H1 (cell line): ENCODE data around the gene PACS1. TPM values are rescaled to one million over a fixed set of nuclear protein-coding genes. Genes with fewer than 3 reads are reported as not detected.

Source experiments
- CTCF ChIA-PET: fragments of 300-600 bp; sonication (Branson Sonifier 250); formaldehyde crosslinking; loops from one replicate; lab custom pipeline; 2021; ENCODE audit not compliant: partially characterized antibody; lab: Charles Lee
- POLR2A ChIA-PET: fragments of 300-600 bp; sonication (Branson Sonifier 250); formaldehyde crosslinking; loops from one replicate; lab custom pipeline; 2021; ENCODE audit warnings: inconsistent platforms; ENCODE audit not compliant: partially characterized antibody; lab: Charles Lee
- DNase-seq, 2 experiments: peaks; one replicate each; pipeline versions ENCODE4 v3.0.0 to v3.0.0-alpha.2; 2010 to 2022; ENCODE audit warnings: low spot score in 2 of 2, low read depth in 1 of 2, mixed read lengths in 1 of 2
- FAIRE-seq: peaks from 2 replicates; lab custom pipeline; 2011; peaks lifted over from hg19 to GRCh38; lab: Jason Lieb, UNC
- H2AFZ ChIP-seq: 2 replicates; pipeline ENCODE4 v1.8.1; 2012; ENCODE audit warnings: low read length, inconsistent platforms
- H2AK5ac ChIP-seq: 2 replicates; pipeline ENCODE4 v1.6.1; 2013; ENCODE audit warnings: low read depth, low read length
- H2BK120ac ChIP-seq: replicated peaks from 2 replicates; pipeline ENCODE3; 2013; ENCODE audit warnings: low read depth, low read length, inconsistent platforms
- H2BK12ac ChIP-seq: 2 replicates; pipeline ENCODE4 v1.6.1; 2013; ENCODE audit warnings: low read depth, low read length
- H2BK15ac ChIP-seq: 2 replicates; pipeline ENCODE4 v1.6.1; 2013; ENCODE audit warnings: low read length
- H2BK20ac ChIP-seq: 2 replicates; pipeline ENCODE4 v1.6.1; 2013; ENCODE audit warnings: low read length
- H2BK5ac ChIP-seq: 2 replicates; pipeline ENCODE4 v1.6.1; 2013; ENCODE audit warnings: low read depth, low read length
- H3K14ac ChIP-seq: 2 replicates; pipeline ENCODE4 v1.6.1; 2013; ENCODE audit warnings: inconsistent platforms; ENCODE audit not compliant: insufficient read length
- H3K18ac ChIP-seq: 2 replicates; pipeline ENCODE4 v1.6.1; 2013; ENCODE audit warnings: low read length; ENCODE audit errors: extremely low read depth
- H3K23ac ChIP-seq: 2 replicates; pipeline ENCODE4 v1.6.1; 2013; ENCODE audit warnings: inconsistent platforms; ENCODE audit not compliant: insufficient read length
- H3K23me2 ChIP-seq: 2 replicates; pipeline ENCODE4 v1.6.1; 2013; ENCODE audit warnings: low read depth, low read length
- H3K27ac ChIP-seq: 2 replicates; pipeline ENCODE4 v1.6.1; 2011; ENCODE audit warnings: low read depth, low read length, inconsistent platforms
- H3K27me3 ChIP-seq, 4 experiments: replicated peaks in 1 of 4; 1 replicate in 1 of 4; 2 replicates in 3 of 4; pipeline versions ENCODE4 v1.6.1 to v1.8.1; 2011 to 2013; ENCODE audit warnings: low read length in 3 of 4, mild to moderate bottlenecking in 3 of 4, inconsistent platforms in 2 of 4, mixed read lengths in 2 of 4, moderate library complexity in 1 of 4; ENCODE audit not compliant: control insufficient read depth in 3 of 4, insufficient read depth in 3 of 4; ENCODE audit errors: extremely low read depth in 1 of 4
- H3K36me3 ChIP-seq, 4 experiments: 2 replicates each; pipeline versions ENCODE4 v1.6.1 to v1.8.1; 2011 to 2013; ENCODE audit warnings: mild to moderate bottlenecking in 4 of 4, low read length in 3 of 4, moderate library complexity in 2 of 4, control low read depth in 1 of 4, inconsistent platforms in 1 of 4; ENCODE audit not compliant: insufficient read depth in 4 of 4, control insufficient read depth in 2 of 4
- H3K4ac ChIP-seq: replicated peaks from 2 replicates; pipeline ENCODE3; 2013; ENCODE audit warnings: low read length, low read depth, mixed read lengths, inconsistent platforms; ENCODE audit not compliant: insufficient read length
- H3K4me1 ChIP-seq, 4 experiments: replicated peaks in 1 of 4; 1 replicate in 1 of 4; 2 replicates in 3 of 4; pipeline versions ENCODE4 v1.6.1 to v1.8.1; 2011 to 2013; ENCODE audit warnings: low read length in 3 of 4, inconsistent platforms in 2 of 4, mixed read lengths in 1 of 4; ENCODE audit not compliant: insufficient read depth in 4 of 4, control insufficient read depth in 3 of 4
- H3K4me2 ChIP-seq, 2 experiments: 2 replicates each; pipeline versions ENCODE4 v1.6.1 to v1.8.1; 2011 to 2013; ENCODE audit warnings: low read depth in 2 of 2, low read length in 2 of 2, control low read depth in 1 of 2, inconsistent platforms in 1 of 2, mild to moderate bottlenecking in 1 of 2; ENCODE audit not compliant: insufficient read depth in 1 of 2
- H3K4me3 ChIP-seq, 4 experiments: fragments of 200-600, 300-600 bp in 1 of 4; sonication (generic), shearing (Covaris generic), sonication (Bioruptor Twin) in 1 of 4; 2 replicates each; pipeline versions ENCODE4 v1.5.1 to v1.8.1; 2011 to 2016; ENCODE audit warnings: low read length in 4 of 4, low read depth in 3 of 4, control low read depth in 2 of 4, inconsistent platforms in 2 of 4, mild to moderate bottlenecking in 2 of 4, mixed read lengths in 1 of 4, moderate library complexity in 1 of 4; ENCODE audit not compliant: insufficient read depth in 2 of 4; ENCODE audit errors: extremely low read depth in 1 of 4
- H3K56ac ChIP-seq: replicated peaks from 2 replicates; pipeline ENCODE3; 2013; ENCODE audit warnings: low read depth, mild to moderate bottlenecking, mixed read lengths, low read length, inconsistent platforms; ENCODE audit not compliant: insufficient read length
- H3K79me1 ChIP-seq: 2 replicates; pipeline ENCODE4 v1.6.1; 2013; ENCODE audit warnings: low read depth, low read length, control low read depth
- H3K79me2 ChIP-seq, 2 experiments: 2 replicates each; pipeline versions ENCODE4 v1.6.1 to v1.8.1; 2012 to 2013; ENCODE audit warnings: low read length in 2 of 2, mild to moderate bottlenecking in 2 of 2, inconsistent platforms in 1 of 2; ENCODE audit not compliant: insufficient read depth in 2 of 2, control insufficient read depth in 1 of 2
- H3K9ac ChIP-seq, 4 experiments: replicated peaks in 1 of 4; 1 replicate in 1 of 4; 2 replicates in 3 of 4; pipeline versions ENCODE4 v1.6.1 to v1.8.1; 2011 to 2013; ENCODE audit warnings: low read depth in 3 of 4, low read length in 3 of 4, control low read depth in 2 of 4, mild to moderate bottlenecking in 2 of 4, moderate library complexity in 2 of 4, inconsistent platforms in 1 of 4; ENCODE audit errors: extremely low read depth in 1 of 4
- H3K9me3 ChIP-seq, 2 experiments: 2 replicates each; pipeline versions ENCODE4 v1.6.1 to v1.8.1; 2012 to 2013; ENCODE audit warnings: mild to moderate bottlenecking in 2 of 2, moderate library complexity in 2 of 2, control low read depth in 1 of 2, inconsistent platforms in 1 of 2, low read depth in 1 of 2, low read length in 1 of 2, mixed read lengths in 1 of 2; ENCODE audit not compliant: insufficient read depth in 2 of 2
- H4K20me1 ChIP-seq, 2 experiments: replicated peaks in 1 of 2; 2 replicates each; pipeline versions ENCODE3 to v1.8.1; 2011 to 2013; ENCODE audit warnings: inconsistent platforms in 2 of 2, low read length in 2 of 2, mild to moderate bottlenecking in 1 of 2; ENCODE audit not compliant: insufficient read depth in 2 of 2, control insufficient read depth in 1 of 2
- H4K5ac ChIP-seq: 2 replicates; pipeline ENCODE4 v1.6.1; 2013; ENCODE audit warnings: low read length, low read depth, mixed read lengths, inconsistent platforms; ENCODE audit not compliant: insufficient read length
- H4K8ac ChIP-seq: 2 replicates; pipeline ENCODE4 v1.8.0; 2013; ENCODE audit warnings: mild to moderate bottlenecking, moderate library complexity, low read length, inconsistent platforms; ENCODE audit not compliant: insufficient read depth; ENCODE audit errors: extremely low read depth
- H4K91ac ChIP-seq: replicated peaks from 2 replicates; pipeline ENCODE3; 2013; ENCODE audit warnings: low read length, mixed read lengths, inconsistent platforms; ENCODE audit not compliant: insufficient read length
- BRCA1 ChIP-seq: IDR thresholded peaks from 2 replicates; pipeline ENCODE4 v1.6.1; 2012; ENCODE audit warnings: low read depth, low read length, improper control_type of control experiment
- CHD1 ChIP-seq: IDR thresholded peaks from 2 replicates; pipeline ENCODE4 v1.6.1; 2012; ENCODE audit warnings: low read depth, low read length, improper control_type of control experiment
- CREB1 ChIP-seq: IDR thresholded peaks from 2 replicates; pipeline ENCODE4 v1.6.1; 2012; ENCODE audit warnings: inconsistent platforms
- EGR1 ChIP-seq: IDR thresholded peaks from 2 replicates; pipeline ENCODE4 v1.6.1; 2011; ENCODE audit warnings: low read depth, low read length, borderline replicate concordance
- JUND ChIP-seq: IDR thresholded peaks from 2 replicates; pipeline ENCODE4 v1.6.1; 2011; ENCODE audit warnings: mild to moderate bottlenecking, improper control_type of control experiment, low read length
- NRF1 ChIP-seq: IDR thresholded peaks from 2 replicates; pipeline ENCODE4 v1.6.1; 2011; ENCODE audit warnings: mild to moderate bottlenecking, low read depth, low read length, improper control_type of control experiment
- POLR2AphosphoS5 ChIP-seq: IDR thresholded peaks from 2 replicates; pipeline ENCODE4 v1.6.1; 2011; ENCODE audit warnings: low read depth, low read length
- RAD21 ChIP-seq, 2 experiments: IDR thresholded peaks in 1 of 2; conservative IDR thresholded peaks in 1 of 2; 2 replicates each; pipeline ENCODE4 v1.6.1; 2011; ENCODE audit warnings: low read depth in 2 of 2, low read length in 2 of 2, improper control_type of control experiment in 1 of 2, inconsistent platforms in 1 of 2, mild to moderate bottlenecking in 1 of 2, moderate library complexity in 1 of 2
- RFX5 ChIP-seq: IDR thresholded peaks from 2 replicates; pipeline ENCODE4 v1.6.1; 2011; ENCODE audit warnings: low read depth, low read length, improper control_type of control experiment, borderline replicate concordance
- SAP30 ChIP-seq: fragments of 300-600 bp; sonication (generic); IDR thresholded peaks from 2 replicates; pipeline ENCODE4 v1.7.1; 2012; ENCODE audit warnings: low read length, moderate library complexity, mild to moderate bottlenecking, inconsistent platforms; ENCODE audit not compliant: insufficient read depth, insufficient replicate concordance
- SIRT6 ChIP-seq: IDR thresholded peaks from one replicate; pipeline ENCODE4 v1.7.1; 2012; ENCODE audit warnings: low read length, inconsistent platforms
- SP4 ChIP-seq: IDR thresholded peaks from 2 replicates; pipeline ENCODE4 v1.6.1; 2012; ENCODE audit warnings: low read length, inconsistent platforms
- TAF7 ChIP-seq: optimal IDR thresholded peaks from 2 replicates; pipeline ENCODE3; 2011; ENCODE audit warnings: low read depth, mild to moderate bottlenecking, inconsistent platforms, low read length, moderate library complexity, borderline replicate concordance
- polyA plus RNA-seq, 7 experiments: library from polyadenylated mRNA; depleted of rRNA in 3 of 7; stranded (reverse) in 5 of 7; unstranded in 2 of 7; fragments of >200 nt in 5 of 7; fragments of 200-250 nt in 2 of 7; gene quantifications; 1 replicate in 5 of 7; 2 replicates in 1 of 7; 4 replicates in 1 of 7; pipeline versions ENCODE4 v1.2.1 to v1.2.3, GENCODE V29; 2011 to 2013; ENCODE audit warnings: missing spikeins in 2 of 7, mixed read lengths in 2 of 7
- total RNA-seq: library from RNA; stranded (reverse); fragmentation: NEBNext Ultra II Directional; extraction: Animal tissue kit (Norgen Biotek cat#: 25700); gene quantifications from 2 replicates; pipeline ENCODE4 v1.2.1, GENCODE V29; 2021

PACS1 gene
- total and polyA plus RNA-seq, 2 of the 8 experiments (the other 6 are each of a cell fraction or from before 2014, with no cell fraction given): 11.5 to 36.0 TPM

DNA sequence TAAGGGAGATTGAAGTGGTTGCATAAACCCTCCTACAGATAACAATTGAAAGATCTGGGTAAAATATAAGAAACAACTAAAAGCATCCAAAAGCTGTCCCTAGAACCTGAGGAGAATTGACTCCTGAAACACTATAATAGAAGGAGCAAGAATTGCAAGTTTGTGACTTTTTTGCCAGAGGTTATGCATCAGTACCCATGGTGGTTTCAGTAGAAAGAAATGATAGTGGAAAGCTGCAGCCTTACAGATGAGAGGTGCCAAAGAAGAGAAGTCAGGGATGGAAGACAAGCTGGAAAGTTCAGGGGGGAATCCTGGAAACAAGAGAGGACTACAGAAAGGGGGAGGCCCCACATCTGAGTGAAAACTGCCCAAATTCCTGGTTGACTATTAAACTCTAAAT is 80.7 kb downstream of the PACS1 start:
- CTCF ChIA-PET: interaction anchor here (0.8 to 3.5 kb wide), 5 partner anchors 10 to 105 kb away, joined by 3 to 15 read pairs (median 3); no protein-coding TSS in a partner anchor
- Histone ChIP-seq H4K5ac (no peak overlapping the region), H3K23me2 (no peaks in the 10 kb centered on the region), H4K91ac (no peak overlapping the region), H4K8ac (no peak overlapping the region), H2BK20ac (no peak overlapping the region), H2AFZ (no peak overlapping the region), H3K27ac (no peak overlapping the region), H3K36me3 (no peaks in the 10 kb centered on the region), H3K56ac (no peak overlapping the region), H3K27me3 (no peaks in the 10 kb centered on the region), H4K20me1 (no peaks in the 10 kb centered on the region), H3K4me1 (no peaks in the 10 kb centered on the region), H2BK15ac (no peak overlapping the region), H3K14ac (no peak overlapping the region), H3K9ac (no peak overlapping the region), H2BK5ac (no peak overlapping the region), H3K23ac (no peak overlapping the region), H3K9me3 (no peaks in the 10 kb centered on the region), H3K4me3 (no peak overlapping the region), H3K18ac (no peak overlapping the region), H2AK5ac (no peak overlapping the region), H3K4me2 (no peak overlapping the region), H2BK12ac (no peak overlapping the region), H3K79me2 (no peaks in the 10 kb centered on the region), H3K4ac (no peak overlapping the region), H3K79me1 (no peaks in the 10 kb centered on the region), H2BK120ac (no peak overlapping the region)
- no peak for FAIRE-seq
- POLR2A ChIA-PET: interaction anchor here (0.7 to 1.3 kb wide), 2 partner anchors 9 to 15 kb away, joined by 3 read pairs; no protein-coding TSS in a partner anchor
- TF ChIP-seq NRF1 (no peak), RAD21 (IDR thresholded peaks at IDR 0.05 in 1 of 2, conservative IDR thresholded peaks at IDR 0.05 in 1 of 2; ENCODE audit: low read depth in 2 of 2, low read length in 2 of 2) (no peak), RFX5 (no peak), JUND (no peak), SAP30 (no peak), POLR2AphosphoS5 (no peak), SIRT6 (no peak), BRCA1 (no peak), SP4 (no peak), CHD1 (no peak), EGR1 (no peak), TAF7 (no peak), CREB1 (no peak)
- no peak for DNase-seq
